ENCODE results near the gene BMX. TPM values are rescaled to one million over a fixed set of nuclear protein-coding genes. Genes with fewer than 3 reads are reported as not detected.

BMX gene
- total and polyA plus RNA-seq, 2 experiments from 2014 or later: not detected

- DNase-seq: peak; percentile 36
- TF ChIP-seq EZH2 (IDR thresholded peaks at IDR 0.05; ENCODE audit: insufficient read depth, poor library complexity, severe bottlenecking) (no peak), EZH2phosphoT487 (IDR thresholded peaks at IDR 0.05; ENCODE audit: insufficient read depth, low read depth) (no peak)
- in situ Hi-C loops (cut with MboI): no loop called here
- Histone ChIP-seq H3K9me3 (ENCODE audit: low read depth) (no peaks in the 10 kb centered on the region), H3K79me2 (ENCODE audit: insufficient read depth) (no peaks in the 10 kb centered on the region), H3K9me2 (ENCODE audit: insufficient read depth) (no peaks in the 10 kb centered on the region), H3K27ac (no peak overlapping the region), H3K4me1 (ENCODE audit: insufficient read depth) (no peaks in the 10 kb centered on the region), H3F3A (ENCODE audit: insufficient read depth) (no peaks in the 10 kb centered on the region), H3K4me3 (no peak overlapping the region), H2AFZ (no peak overlapping the region), H3K9ac (no peak overlapping the region), H3K27me3 (replicated peaks; ENCODE audit: insufficient read depth) (no peaks in the 10 kb centered on the region; the same call in 1 of the 2 replicates), H4K20me1 (ENCODE audit: insufficient read depth) (no peaks in the 10 kb centered on the region), H3K36me3 (ENCODE audit: low read depth) (no peaks in the 10 kb centered on the region), H3K4me2 (ENCODE audit: unreplicated experiment) (no peak overlapping the region)
- 0 to 15% methylated on average over 3 to 4 of the region's 4 CpGs for WGBS, 2 experiments (ENCODE audit: low coverage in 1 of 2, low lambda C conversion rate in 2 of 2, missing lambda C conversion rate in 2 of 2)
These were observed 2.7 kb upstream of the BMX start for GRCh38 chrX:15497865-15498264.

- no peak for DNase-seq
- no peaks in the 10 kb centered on the region; the same call in 1 of the 2 replicates for H3K27me3 ChIP-seq (replicated peaks; ENCODE audit: insufficient read depth)
- no peaks in the 10 kb centered on the region for H4K20me1 ChIP-seq (ENCODE audit: insufficient read depth)
- no peak overlapping the region for H3K27ac ChIP-seq
- TF ChIP-seq EZH2 (IDR thresholded peaks at IDR 0.05; ENCODE audit: insufficient read depth, poor library complexity, severe bottlenecking): no peak
- TF ChIP-seq EZH2phosphoT487 (IDR thresholded peaks at IDR 0.05; ENCODE audit: insufficient read depth, low read depth): no peak
- in situ Hi-C loops (cut with MboI): no loop called here
- H3F3A ChIP-seq (ENCODE audit: insufficient read depth): no peaks in the 10 kb centered on the region
- no peaks in the 10 kb centered on the region for H3K4me1 ChIP-seq (ENCODE audit: insufficient read depth)
- no peaks in the 10 kb centered on the region for H3K9me2 ChIP-seq (ENCODE audit: insufficient read depth)
- H3K4me2 ChIP-seq (ENCODE audit: unreplicated experiment): no peak overlapping the region
- no peaks in the 10 kb centered on the region for H3K36me3 ChIP-seq (ENCODE audit: low read depth)
- no peaks in the 10 kb centered on the region for H3K79me2 ChIP-seq (ENCODE audit: insufficient read depth)
- H3K9me3 ChIP-seq (ENCODE audit: low read depth): no peaks in the 10 kb centered on the region
- 79 to 86% methylated on average over 2 of the region's 2 CpGs for WGBS, 2 experiments (ENCODE audit: low coverage in 1 of 2, low lambda C conversion rate in 2 of 2, missing lambda C conversion rate in 2 of 2)
- H2AFZ ChIP-seq: no peak overlapping the region
- H3K9ac ChIP-seq: no peak overlapping the region
- H3K4me3 ChIP-seq: no peak overlapping the region
These were observed 1.9 kb upstream of the BMX start for GRCh38 chrX:15498741-15499140.

- Histone ChIP-seq H4K20me1 (ENCODE audit: insufficient read depth) (no peaks in the 10 kb centered on the region), H3K9me3 (ENCODE audit: low read depth) (no peaks in the 10 kb centered on the region), H3K4me2 (ENCODE audit: unreplicated experiment) (no peak overlapping the region), H3K27ac (no peak overlapping the region), H3K36me3 (ENCODE audit: low read depth) (no peaks in the 10 kb centered on the region), H3K4me1 (ENCODE audit: insufficient read depth) (no peaks in the 10 kb centered on the region), H3K27me3 (replicated peaks; ENCODE audit: insufficient read depth) (no peaks in the 10 kb centered on the region; the same call in 1 of the 2 replicates), H3K9me2 (ENCODE audit: insufficient read depth) (no peaks in the 10 kb centered on the region), H2AFZ (no peak overlapping the region), H3K4me3 (no peak overlapping the region), H3K79me2 (ENCODE audit: insufficient read depth) (no peaks in the 10 kb centered on the region), H3F3A (ENCODE audit: insufficient read depth) (no peaks in the 10 kb centered on the region), H3K9ac (no peak overlapping the region)
- in situ Hi-C loops (cut with MboI): no loop called here
- 26 to 30% methylated on average over 3 of the region's 3 CpGs for WGBS, 2 experiments (ENCODE audit: low coverage in 1 of 2, low lambda C conversion rate in 2 of 2, missing lambda C conversion rate in 2 of 2)
- no peak for DNase-seq
- TF ChIP-seq EZH2 (IDR thresholded peaks at IDR 0.05; ENCODE audit: insufficient read depth, poor library complexity, severe bottlenecking) (no peak), EZH2phosphoT487 (IDR thresholded peaks at IDR 0.05; ENCODE audit: insufficient read depth, low read depth) (no peak)
These were observed 631 bp upstream of the BMX start for GRCh38 chrX:15499976-15500375.

GRCh38 chrX:15501506-15501905 is 899 bp downstream of the BMX start:
- no peaks in the 10 kb centered on the region for H3F3A ChIP-seq (ENCODE audit: insufficient read depth)
- H3K79me2 ChIP-seq (ENCODE audit: insufficient read depth): no peaks in the 10 kb centered on the region
- no peak overlapping the region for H3K4me2 ChIP-seq (ENCODE audit: unreplicated experiment)
- H3K4me1 ChIP-seq (ENCODE audit: insufficient read depth): no peaks in the 10 kb centered on the region
- H3K27me3 ChIP-seq (replicated peaks; ENCODE audit: insufficient read depth): no peaks in the 10 kb centered on the region; the same call in 1 of the 2 replicates
- WGBS, 2 experiments (ENCODE audit: low coverage in 1 of 2, low lambda C conversion rate in 2 of 2, missing lambda C conversion rate in 2 of 2): 80 to 88% methylated on average over 9 of the region's 9 CpGs
- TF ChIP-seq EZH2 (IDR thresholded peaks at IDR 0.05; ENCODE audit: insufficient read depth, poor library complexity, severe bottlenecking) (no peak), EZH2phosphoT487 (IDR thresholded peaks at IDR 0.05; ENCODE audit: insufficient read depth, low read depth) (no peak)
- in situ Hi-C loops (cut with MboI): no loop called here
- H3K9me2 ChIP-seq (ENCODE audit: insufficient read depth): no peaks in the 10 kb centered on the region
- no peaks in the 10 kb centered on the region for H3K36me3 ChIP-seq (ENCODE audit: low read depth)
- H4K20me1 ChIP-seq (ENCODE audit: insufficient read depth): no peaks in the 10 kb centered on the region
- DNase-seq: no peak
- H3K9me3 ChIP-seq (ENCODE audit: low read depth): no peaks in the 10 kb centered on the region
- H2AFZ ChIP-seq: no peak overlapping the region
- H3K4me3 ChIP-seq: no peak overlapping the region
- no peak overlapping the region for H3K27ac ChIP-seq
- no peak overlapping the region for H3K9ac ChIP-seq

GRCh38 chrX:15504661-15505060 is 4.1 kb downstream of the BMX start:
- Histone ChIP-seq H3F3A (ENCODE audit: insufficient read depth) (no peaks in the 10 kb centered on the region), H3K27me3 (replicated peaks; ENCODE audit: insufficient read depth) (no peaks in the 10 kb centered on the region; the same call in 1 of the 2 replicates), H3K9me2 (ENCODE audit: insufficient read depth) (no peaks in the 10 kb centered on the region), H3K9ac (no peak overlapping the region), H3K4me2 (ENCODE audit: unreplicated experiment) (no peak overlapping the region), H3K79me2 (ENCODE audit: insufficient read depth) (no peaks in the 10 kb centered on the region), H3K9me3 (ENCODE audit: low read depth) (no peaks in the 10 kb centered on the region), H3K4me3 (no peak overlapping the region), H2AFZ (no peak overlapping the region), H3K4me1 (ENCODE audit: insufficient read depth) (no peaks in the 10 kb centered on the region), H4K20me1 (ENCODE audit: insufficient read depth) (no peaks in the 10 kb centered on the region), H3K27ac (no peak overlapping the region), H3K36me3 (ENCODE audit: low read depth) (no peaks in the 10 kb centered on the region)
- in situ Hi-C loops (cut with MboI): no loop called here
- no peak for TF ChIP-seq EZH2 (IDR thresholded peaks at IDR 0.05; ENCODE audit: insufficient read depth, poor library complexity, severe bottlenecking)
- 84 to 90% methylated on average over 1 of the region's 1 CpG for WGBS, 2 experiments (ENCODE audit: low coverage in 1 of 2, low lambda C conversion rate in 2 of 2, missing lambda C conversion rate in 2 of 2)
- no peak for DNase-seq

All from GM23248 (cell line).